ENCODE data around the gene TAS2R40.

The TAS2R40 gene

DNA sequence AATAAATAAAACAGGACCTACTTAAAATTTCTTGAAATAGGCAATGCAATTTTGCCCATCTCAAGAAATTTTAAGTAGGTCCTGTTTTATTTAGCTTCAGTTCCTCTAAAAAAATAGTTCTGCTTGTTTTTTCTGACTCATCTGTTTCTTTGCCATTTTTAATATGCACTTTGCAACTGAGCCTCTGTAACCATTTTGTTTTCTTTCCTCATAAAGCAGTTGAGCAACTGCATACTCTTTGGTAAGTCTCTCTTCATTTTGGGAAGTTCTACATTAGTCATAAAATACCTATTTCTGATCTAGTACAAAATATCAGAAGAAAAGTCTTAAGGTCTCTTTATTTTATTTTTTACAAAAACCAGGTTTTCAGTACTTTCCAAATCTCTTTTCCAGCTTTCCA, 18.0 kb downstream of the TAS2R40 start:
- TF ChIP-seq, protein P1, sequence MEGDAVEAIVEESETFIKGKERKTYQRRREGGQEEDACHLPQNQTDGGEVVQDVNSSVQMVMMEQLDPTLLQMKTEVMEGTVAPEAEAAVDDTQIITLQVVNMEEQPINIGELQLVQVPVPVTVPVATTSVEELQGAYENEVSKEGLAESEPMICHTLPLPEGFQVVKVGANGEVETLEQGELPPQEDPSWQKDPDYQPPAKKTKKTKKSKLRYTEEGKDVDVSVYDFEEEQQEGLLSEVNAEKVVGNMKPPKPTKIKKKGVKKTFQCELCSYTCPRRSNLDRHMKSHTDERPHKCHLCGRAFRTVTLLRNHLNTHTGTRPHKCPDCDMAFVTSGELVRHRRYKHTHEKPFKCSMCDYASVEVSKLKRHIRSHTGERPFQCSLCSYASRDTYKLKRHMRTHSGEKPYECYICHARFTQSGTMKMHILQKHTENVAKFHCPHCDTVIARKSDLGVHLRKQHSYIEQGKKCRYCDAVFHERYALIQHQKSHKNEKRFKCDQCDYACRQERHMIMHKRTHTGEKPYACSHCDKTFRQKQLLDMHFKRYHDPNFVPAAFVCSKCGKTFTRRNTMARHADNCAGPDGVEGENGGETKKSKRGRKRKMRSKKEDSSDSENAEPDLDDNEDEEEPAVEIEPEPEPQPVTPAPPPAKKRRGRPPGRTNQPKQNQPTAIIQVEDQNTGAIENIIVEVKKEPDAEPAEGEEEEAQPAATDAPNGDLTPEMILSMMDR (IDR thresholded peaks at IDR 0.05; ENCODE audit: low read depth, low read length, missing control alignments): no peak
- DNase-seq (ENCODE audit: extremely low read depth, low read depth): no peak
- H3K4me3 ChIP-seq (replicated peaks; ENCODE audit: low read depth, low read length): no peak overlapping the region

DNA sequence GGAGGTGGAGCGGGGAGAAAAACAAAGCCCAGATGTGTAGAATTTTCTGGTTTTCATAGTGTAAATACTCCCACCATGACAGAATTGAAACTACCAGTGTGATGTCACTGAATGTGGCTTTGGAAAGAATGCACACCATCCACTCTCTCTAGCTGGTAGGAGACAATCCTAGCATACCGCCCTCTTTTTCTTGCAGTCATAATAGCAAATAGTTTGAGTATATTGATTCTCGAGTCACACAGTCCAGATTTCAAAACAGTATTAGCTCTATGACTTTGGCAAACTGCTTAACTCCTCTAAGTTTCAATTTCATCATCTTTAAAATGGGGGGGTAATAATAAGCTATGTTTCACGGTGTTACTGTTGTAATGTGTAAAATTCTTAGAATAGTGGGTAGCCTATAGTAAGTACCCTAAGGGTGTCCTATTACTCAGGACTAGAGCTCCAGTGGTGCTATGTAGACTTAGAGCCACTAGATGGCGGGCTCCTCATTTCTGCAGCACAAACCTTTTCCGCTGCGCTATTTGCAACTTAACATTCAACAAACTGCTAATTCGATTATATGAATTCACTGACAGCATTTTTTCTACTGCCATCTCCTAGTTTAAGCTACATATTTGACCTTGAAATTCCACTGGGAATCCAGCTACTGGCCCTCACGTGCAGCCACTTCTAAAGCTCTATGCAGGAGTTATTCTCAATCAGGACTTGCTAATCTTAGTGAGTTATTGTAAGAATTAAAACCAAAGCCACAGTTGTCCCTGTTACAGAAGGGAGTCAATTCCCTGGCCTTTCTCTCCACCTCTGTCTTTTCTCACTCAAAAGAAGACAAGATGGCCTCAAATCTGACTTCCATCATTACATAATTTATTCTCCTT, 18.7 kb downstream of the TAS2R40 start:
- H3K4me3 ChIP-seq (replicated peaks; ENCODE audit: low read depth, low read length): no peak overlapping the region
- DNase-seq (ENCODE audit: extremely low read depth, low read depth): peak; percentile 59
- TF ChIP-seq, protein P1 (IDR thresholded peaks at IDR 0.05; ENCODE audit: low read depth, low read length, missing control alignments): peak; percentile 91

DNA sequence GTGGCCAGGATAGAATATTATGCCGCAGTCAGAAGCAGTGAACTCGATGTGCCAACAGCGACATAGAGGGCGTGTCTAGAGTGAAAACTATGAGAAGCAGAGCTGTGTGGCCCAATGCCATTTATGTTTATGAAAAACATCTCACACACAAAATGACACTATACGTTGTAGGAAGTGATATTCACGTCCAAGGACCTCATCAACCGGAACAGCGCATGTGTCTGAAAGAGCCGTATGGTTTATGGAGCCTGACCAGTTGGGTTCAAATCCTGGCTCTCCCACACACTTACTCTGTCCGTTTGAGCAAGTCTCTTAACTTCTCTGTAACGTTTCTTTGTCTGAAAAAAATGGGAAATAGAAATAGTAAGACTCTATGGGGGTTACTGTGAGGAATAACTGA, 20.5 kb downstream of the TAS2R40 start:
- no peak overlapping the region for H3K4me3 ChIP-seq (replicated peaks; ENCODE audit: low read depth, low read length)
- TF ChIP-seq, protein P1 (IDR thresholded peaks at IDR 0.05; ENCODE audit: low read depth, low read length, missing control alignments): no peak
- no peak for DNase-seq (ENCODE audit: extremely low read depth, low read depth)

DNA sequence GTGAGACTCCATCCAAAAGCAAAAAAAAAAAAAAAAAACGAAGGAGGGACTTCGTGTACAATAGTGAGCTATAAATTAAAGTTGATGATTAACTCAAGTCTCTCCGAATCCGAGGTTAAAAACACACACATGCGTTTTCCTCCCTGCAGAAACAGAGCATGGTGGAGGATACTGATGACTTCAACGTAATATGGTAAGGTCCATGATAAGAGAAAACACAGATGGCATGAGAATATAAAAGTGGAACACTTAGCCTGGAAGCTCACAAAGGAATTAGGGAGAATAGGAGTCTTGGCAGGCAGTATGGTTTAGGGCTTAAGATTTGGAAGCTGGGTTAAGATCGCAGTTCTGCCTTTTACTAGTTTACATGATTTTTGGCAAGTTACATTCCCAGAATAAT, 21.3 kb downstream of the TAS2R40 start:
- DNase-seq (ENCODE audit: extremely low read depth, low read depth): no peak
- TF ChIP-seq, protein P1 (IDR thresholded peaks at IDR 0.05; ENCODE audit: low read depth, low read length, missing control alignments): no peak
- no peak overlapping the region for H3K4me3 ChIP-seq (replicated peaks; ENCODE audit: low read depth, low read length)

DNA sequence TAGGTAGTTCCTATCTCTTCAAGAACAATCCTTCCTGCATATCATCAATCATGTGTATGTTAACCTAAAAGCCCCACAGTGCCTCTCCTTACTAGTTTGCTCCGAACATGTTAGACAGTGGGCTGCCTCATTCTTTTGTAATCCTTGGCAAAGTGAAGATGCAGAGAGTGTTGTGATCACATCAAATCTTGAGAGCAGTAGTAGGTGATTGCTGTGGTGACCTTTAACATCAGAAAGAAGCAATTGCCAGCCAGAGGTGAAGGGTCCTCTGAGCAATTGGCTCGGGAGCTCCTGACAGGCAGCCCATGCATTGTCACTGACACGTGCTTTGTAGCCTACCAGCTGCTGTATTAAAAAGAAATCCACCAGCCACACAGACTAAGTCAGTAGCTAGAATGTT, 21.8 kb downstream of the TAS2R40 start:
- no peak for DNase-seq (ENCODE audit: extremely low read depth, low read depth)
- TF ChIP-seq, protein P1 (IDR thresholded peaks at IDR 0.05; ENCODE audit: low read depth, low read length, missing control alignments): no peak

DNA sequence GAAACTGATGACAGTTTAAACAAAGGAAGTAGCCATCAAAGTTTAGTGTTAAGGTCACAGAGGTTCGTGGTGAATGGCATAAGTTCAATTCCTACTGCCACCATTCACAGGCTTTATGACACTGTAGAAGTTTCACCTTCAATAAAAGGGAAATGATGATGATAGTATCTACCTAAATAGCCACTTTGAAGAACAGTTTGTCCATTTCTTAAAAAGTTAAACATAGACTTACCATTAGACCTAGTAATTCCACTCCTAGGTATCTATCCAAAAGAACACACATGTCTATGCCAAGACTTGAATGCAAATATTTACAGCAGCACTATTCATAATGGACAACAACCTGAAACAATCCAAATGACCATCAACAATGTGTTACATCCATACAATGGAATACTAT, 22.5 kb downstream of the TAS2R40 start:
- TF ChIP-seq, protein P1 (IDR thresholded peaks at IDR 0.05; ENCODE audit: low read depth, low read length, missing control alignments): no peak
- DNase-seq (ENCODE audit: extremely low read depth, low read depth): no peak
- H3K4me3 ChIP-seq (replicated peaks; ENCODE audit: low read depth, low read length): no peak overlapping the region

More for the DNA sequence above, 21.8 kb downstream of the TAS2R40 start:
- H3K4me3 ChIP-seq (replicated peaks; ENCODE audit: low read depth, low read length): no peak overlapping the region
